ENCODE results near the gene JPH4. TPM values are rescaled to one million over a fixed set of nuclear protein-coding genes. Genes with fewer than 3 reads are reported as not detected.

JPH4 gene
- total RNA-seq, 1 donor from 2014 or later: 0.19 TPM

DNA sequence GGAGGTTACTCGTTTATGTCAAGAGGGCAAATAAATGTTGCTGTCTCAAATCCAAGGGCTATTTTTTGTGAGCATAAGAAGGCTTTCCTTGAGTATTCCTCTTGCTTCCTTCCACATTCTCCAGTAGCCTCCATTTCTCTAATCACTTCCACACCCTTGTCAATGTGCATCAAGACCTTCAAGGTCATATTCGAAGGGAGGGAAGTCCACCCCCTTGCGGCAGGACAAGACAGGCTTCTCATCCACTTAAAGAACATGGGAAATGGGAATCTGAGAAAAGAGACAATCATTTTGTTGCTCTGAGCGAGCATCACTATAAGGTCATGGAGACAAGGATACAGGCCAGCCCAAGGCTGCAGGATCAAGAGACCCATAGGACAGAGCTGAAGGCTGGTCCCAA, 44.4 kb upstream of the JPH4 start:
- no peak overlapping the region for H3K4me3 ChIP-seq
- intact Hi-C loops (cut with micrococcal nuclease): no loop called here

GRCh38 chr14:23621932-23622730, 43.5 kb upstream of the JPH4 start:
- DNase-seq: no peak
- Histone ChIP-seq H3K4me3 (no peak overlapping the region), H3K36me3 (no peaks in the 10 kb centered on the region), H3K4me1 (no peaks in the 10 kb centered on the region), H3K9me3 (replicated peaks) (peaks cover 19% of the 10 kb centered on the region), H3K27me3 (ENCODE audit: low read depth) (peaks cover 35% of the 10 kb centered on the region), H3K27ac (replicated peaks) (no peak overlapping the region)
- no peak for TF ChIP-seq CTCF (IDR thresholded peaks at IDR 0.05; ENCODE audit: borderline replicate concordance)
- intact Hi-C loops (cut with micrococcal nuclease): no loop called here

More for the DNA sequence above, 44.4 kb upstream of the JPH4 start:
- Histone ChIP-seq H3K27ac (replicated peaks) (no peak overlapping the region), H3K36me3 (no peaks in the 10 kb centered on the region), H3K27me3 (ENCODE audit: low read depth) (peaks cover 39% of the 10 kb centered on the region), H3K4me1 (no peaks in the 10 kb centered on the region), H3K9me3 (replicated peaks) (peaks cover 19% of the 10 kb centered on the region)
- DNase-seq: no peak
- TF ChIP-seq CTCF (IDR thresholded peaks at IDR 0.05; ENCODE audit: borderline replicate concordance): no peak

- no peak for DNase-seq
- Histone ChIP-seq H3K4me1 (no peaks in the 10 kb centered on the region), H3K27ac (replicated peaks) (no peak overlapping the region), H3K36me3 (no peaks in the 10 kb centered on the region), H3K27me3 (ENCODE audit: low read depth) (peaks cover 31% of the 10 kb centered on the region), H3K4me3 (no peak overlapping the region), H3K9me3 (replicated peaks) (peaks cover 19% of the 10 kb centered on the region)
- TF ChIP-seq CTCF (IDR thresholded peaks at IDR 0.05; ENCODE audit: borderline replicate concordance): no peak
- intact Hi-C loops (cut with micrococcal nuclease): no loop called here
These were observed 42.8 kb upstream of the JPH4 start for GRCh38 chr14:23621204-23621931.

GRCh38 chr14:23620177-23620702, 41.6 kb upstream of the JPH4 start:
- Histone ChIP-seq H3K27me3 (ENCODE audit: low read depth) (peaks cover 33% of the 10 kb centered on the region), H3K36me3 (no peaks in the 10 kb centered on the region), H3K27ac (replicated peaks) (no peak overlapping the region), H3K4me3 (no peak overlapping the region), H3K9me3 (replicated peaks) (peaks cover 16% of the 10 kb centered on the region), H3K4me1 (no peaks in the 10 kb centered on the region)
- intact Hi-C loops (cut with micrococcal nuclease): no loop called here
- TF ChIP-seq CTCF (IDR thresholded peaks at IDR 0.05; ENCODE audit: borderline replicate concordance): no peak
- no peak for DNase-seq

GRCh38 chr14:23618415-23618988, 39.9 kb upstream of the JPH4 start:
- Histone ChIP-seq H3K4me3 (no peak overlapping the region), H3K27ac (replicated peaks) (no peak overlapping the region), H3K9me3 (replicated peaks) (no peaks in the 10 kb centered on the region), H3K27me3 (ENCODE audit: low read depth) (peaks cover 37% of the 10 kb centered on the region), H3K4me1 (no peaks in the 10 kb centered on the region), H3K36me3 (no peaks in the 10 kb centered on the region)
- intact Hi-C loops (cut with micrococcal nuclease): no loop called here
- no peak for TF ChIP-seq CTCF (IDR thresholded peaks at IDR 0.05; ENCODE audit: borderline replicate concordance)
- DNase-seq: no peak
